NCI-H748 (cell line): ENCODE measurements around the gene USE1.
A peak's percentile ranks its signal among the peaks of the same experiment; 100 is the strongest.
"Not testable (repeated sequence)": the region's sequence is repeated elsewhere in the genome, so short reads cannot be mapped to it uniquely, and the experiment has no call there.

Experiments used
- DNase-seq: peaks from one replicate; lab custom pipeline; 2025; ENCODE audit not compliant: unreplicated experiment; lab: John Stamatoyannopoulos, UW

Gene USE1

DNA sequence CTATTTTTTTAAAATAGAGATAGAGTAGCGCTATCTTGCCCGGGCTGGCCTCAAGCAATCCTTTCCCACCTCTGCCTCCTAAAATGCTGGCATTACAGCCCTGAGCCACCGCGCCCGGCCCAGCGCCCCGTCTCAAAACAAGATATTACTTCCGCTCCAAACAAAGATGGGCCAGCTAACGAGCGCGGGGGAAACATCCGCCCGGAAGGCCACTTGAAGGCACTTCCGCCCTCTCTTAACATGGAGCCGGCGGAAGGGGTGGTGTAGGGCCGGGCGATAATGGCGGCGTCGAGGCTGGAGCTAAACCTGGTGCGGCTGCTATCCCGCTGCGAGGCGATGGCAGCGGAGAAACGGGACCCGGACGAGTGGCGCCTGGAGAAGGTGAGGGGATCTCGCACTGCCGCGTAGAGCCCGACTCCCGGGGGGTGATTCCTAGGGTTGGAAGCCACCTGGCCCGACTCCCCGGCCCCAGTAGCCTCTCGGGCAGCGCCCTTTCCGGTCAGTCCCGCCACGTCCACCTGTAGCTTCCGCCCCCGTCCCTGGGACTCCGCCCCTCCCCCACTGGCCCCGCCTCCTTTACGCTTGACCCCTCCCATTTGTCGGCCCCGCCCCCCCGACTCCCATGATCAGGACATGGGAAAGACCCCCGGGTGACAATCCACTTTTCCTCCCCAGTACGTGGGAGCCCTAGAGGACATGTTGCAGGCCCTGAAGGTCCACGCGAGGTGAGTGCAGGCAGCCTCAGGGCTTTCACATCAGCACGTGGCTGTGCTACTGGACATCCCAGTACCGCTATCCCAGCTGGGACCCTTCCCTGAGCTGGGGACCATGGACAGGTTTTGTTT lies at the start of gene USE1:
Gene USE1, plus strand, starts transcription at position 231 of the 845 bp plus-strand sequence. Its CDS starts 49 bp downstream, at position 280.
- DNase-seq: peak; percentile 92

- DNase-seq: no peak
Observed at GRCh38 chr19:17165715-17166114, 49.4 kb upstream of the USE1 start.

DNA sequence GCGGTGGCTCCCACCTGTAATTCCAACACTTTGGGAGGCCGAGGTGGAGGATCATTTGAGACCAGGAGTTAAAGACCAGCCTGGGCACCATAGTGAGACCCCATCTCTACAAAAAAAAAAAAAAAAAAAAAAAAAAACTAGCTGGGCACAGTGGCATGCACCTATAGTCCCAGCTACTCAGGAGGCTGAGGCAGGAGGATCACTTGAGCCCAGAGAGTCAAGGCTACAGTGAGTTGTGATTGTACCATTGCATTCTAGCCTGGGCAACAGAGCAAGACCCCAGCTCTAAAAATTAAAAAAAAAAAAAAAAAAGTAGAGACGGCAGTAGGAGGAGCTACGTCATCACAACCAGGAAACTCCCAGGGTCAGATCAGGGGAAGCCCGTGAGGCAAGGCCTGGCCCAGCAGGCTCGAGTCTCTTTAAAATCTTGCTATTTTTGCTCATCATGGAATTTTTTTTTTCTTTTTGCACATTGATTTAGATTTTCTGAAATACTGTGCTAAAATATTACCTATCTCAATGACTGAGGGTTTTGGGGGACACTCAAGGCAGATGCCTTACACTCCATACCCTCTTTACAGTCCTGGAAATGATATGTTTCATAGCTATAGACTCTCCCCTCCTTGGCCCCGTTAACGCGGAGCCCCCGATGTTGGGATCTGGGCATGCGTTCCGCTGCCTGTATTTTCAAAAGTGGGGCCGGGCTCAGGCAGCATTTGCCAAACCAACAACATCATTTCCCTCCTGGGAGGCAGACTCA lies 44.4 kb upstream of the USE1 start:
- no peak for DNase-seq

GRCh38 chr19:17171874-17172273 lies 43.3 kb upstream of the USE1 start:
- DNase-seq: no peak

DNA sequence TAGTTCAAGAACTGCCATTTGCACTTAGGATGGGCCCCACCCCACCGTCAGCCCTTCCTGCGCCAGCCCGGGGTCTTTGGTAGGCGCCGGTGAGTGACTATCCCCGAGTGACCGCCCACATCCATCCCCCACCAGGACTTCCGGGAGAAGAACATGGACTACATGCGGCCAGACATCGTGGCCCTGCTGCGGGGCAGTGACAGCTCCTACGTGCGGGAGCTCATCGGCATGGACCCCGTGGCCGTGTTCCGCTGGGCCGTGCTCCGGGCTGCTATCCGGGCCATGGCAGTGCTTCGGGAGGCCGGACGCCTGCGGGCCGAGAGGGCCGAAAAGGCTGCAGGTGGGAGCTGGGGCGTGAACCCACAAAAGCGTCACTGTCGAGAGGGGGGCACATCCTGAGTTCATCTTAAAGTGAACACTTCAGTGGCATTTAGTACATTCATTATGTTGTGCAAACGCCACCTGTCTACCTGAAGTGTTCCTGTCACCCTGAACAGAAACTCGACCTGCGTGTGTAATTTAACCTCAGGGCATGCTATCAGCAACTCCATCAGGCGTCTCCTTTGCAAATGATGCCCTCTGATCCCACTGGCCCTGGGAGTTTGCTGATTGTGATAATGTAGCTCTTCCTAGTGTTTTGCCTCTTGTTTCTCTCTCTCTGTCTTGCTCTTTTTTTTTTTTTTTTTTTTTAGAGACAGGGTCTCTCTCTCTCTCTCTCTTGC lies 42.4 kb upstream of the USE1 start:
- DNase-seq: no peak

GRCh38 chr19:17178291-17178690 lies 36.9 kb upstream of the USE1 start:
- DNase-seq: no peak

GRCh38 chr19:17180997-17181702 lies 34.0 kb upstream of the USE1 start:
- DNase-seq: no peak

GRCh38 chr19:17183271-17183761 lies 31.8 kb upstream of the USE1 start:
- no peak for DNase-seq

DNA sequence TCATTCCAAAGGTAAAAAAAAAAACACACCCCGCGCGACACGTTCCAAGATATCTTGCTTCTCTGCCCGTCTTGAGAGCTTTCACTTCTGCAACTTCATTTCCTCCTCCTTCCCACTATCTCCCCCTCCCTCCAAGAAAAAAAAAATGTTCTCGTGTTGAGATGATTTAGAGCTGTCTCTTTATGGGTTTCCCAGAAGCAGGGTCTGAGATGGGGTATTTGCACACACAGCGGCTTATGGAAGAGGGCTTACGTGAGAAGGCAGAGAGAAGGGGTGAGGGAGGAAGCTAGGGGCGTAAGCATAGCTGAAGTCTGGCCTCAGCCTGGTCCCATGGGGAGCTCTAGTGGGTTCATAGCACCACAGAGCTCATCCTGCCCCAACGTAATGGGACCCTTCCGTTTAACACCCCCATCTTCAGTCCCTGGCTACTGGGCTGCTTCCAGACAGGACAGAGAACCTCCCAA lies 31.3 kb upstream of the USE1 start:
- no peak for DNase-seq

- DNase-seq: no peak
Observed at GRCh38 chr19:17184371-17184841, 30.8 kb upstream of the USE1 start.

DNA sequence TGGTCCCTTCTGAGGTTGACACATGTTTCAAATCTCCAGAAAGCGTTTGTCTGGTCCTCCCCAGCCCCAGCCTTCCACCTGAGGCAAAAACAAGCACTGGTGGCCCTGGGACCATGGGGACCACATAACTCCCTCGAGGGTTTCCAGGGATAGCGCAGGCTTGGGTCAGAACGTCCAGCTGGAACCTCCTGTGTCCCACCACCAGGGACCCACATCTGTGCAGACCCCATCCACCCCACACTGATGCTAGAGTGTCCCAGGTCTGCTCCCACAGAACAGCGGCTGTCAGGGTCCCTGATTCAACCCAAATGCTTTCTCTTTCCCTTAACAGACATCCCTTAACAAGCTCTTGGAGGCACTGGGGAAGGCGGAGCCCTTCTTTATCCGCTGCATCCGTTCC lies 29.6 kb upstream of the USE1 start:
- no peak for DNase-seq

DNA sequence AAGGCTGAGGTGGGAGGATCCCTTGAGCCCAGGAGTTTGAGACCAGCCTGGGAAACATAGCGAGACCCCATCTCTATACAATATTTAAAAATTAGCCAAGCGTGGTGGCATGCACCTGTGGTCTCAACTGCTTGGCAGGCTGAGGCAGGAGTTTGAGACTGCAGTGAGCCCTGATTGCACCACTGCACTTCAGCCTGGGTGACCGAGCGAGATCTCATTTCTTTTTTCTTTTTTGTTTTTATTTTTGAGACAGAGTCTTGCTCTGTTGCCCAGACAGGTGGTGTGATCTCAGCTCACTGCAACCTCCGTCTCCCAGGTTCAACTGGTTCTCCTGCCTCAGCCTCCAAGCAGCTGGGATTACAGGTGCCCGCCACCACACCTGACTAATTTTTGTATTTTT lies 23.4 kb upstream of the USE1 start:
- not testable (repeated sequence) for DNase-seq

DNA sequence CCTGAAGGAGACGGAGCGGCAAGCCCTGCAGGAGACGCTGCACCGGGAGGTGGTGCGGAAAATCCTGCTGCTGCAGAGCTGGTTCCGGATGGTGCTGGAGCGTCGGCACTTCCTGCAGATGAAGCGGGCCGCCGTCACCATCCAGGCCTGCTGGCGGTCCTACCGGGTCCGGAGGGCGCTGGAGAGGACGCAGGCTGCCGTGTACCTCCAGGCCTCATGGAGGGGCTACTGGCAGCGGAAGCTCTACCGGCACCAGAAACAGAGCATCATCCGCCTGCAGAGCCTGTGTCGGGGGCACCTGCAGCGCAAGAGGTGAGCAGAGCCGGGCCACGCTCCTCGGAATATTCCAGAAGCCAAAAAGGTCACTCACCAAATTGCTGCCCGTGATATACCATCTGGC lies 22.4 kb upstream of the USE1 start:
- no peak for DNase-seq

DNA sequence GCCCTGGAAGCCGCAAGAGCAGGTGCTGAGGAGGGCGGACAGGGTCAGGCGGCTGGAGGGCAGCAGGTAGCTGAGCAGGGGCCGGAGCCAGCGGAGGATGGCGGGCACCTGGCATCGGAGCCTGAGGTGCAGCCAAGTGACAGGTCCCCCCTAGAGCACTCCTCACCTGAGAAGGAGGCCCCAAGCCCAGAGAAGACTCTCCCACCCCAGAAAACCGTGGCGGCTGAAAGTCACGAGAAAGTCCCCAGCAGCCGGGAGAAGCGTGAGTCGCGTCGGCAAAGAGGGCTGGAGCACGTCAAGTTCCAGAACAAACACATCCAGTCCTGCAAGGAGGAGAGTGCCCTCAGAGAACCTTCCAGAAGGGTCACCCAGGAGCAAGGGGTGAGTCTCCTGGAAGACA lies 20.5 kb upstream of the USE1 start:
- no peak for DNase-seq

DNA sequence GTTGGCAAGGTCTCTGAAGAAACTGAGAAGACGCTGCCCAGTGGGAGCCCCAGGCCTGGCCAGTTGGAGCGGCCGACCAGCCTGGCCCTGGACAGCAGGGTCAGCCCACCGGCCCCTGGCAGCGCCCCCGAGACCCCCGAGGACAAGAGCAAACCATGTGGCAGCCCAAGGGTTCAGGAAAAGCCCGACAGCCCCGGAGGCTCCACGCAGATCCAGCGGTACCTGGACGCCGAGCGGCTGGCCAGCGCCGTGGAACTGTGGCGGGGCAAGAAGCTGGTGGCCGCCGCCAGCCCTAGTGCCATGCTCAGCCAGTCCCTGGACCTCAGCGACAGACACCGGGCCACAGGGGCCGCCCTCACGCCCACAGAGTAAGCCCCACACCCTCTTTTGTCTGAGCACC lies 20.1 kb upstream of the USE1 start:
- no peak for DNase-seq

- no peak for DNase-seq
Observed at GRCh38 chr19:17196610-17197009, 18.5 kb upstream of the USE1 start.

- no peak for DNase-seq
Observed at GRCh38 chr19:17197666-17198065, 17.5 kb upstream of the USE1 start.

DNA sequence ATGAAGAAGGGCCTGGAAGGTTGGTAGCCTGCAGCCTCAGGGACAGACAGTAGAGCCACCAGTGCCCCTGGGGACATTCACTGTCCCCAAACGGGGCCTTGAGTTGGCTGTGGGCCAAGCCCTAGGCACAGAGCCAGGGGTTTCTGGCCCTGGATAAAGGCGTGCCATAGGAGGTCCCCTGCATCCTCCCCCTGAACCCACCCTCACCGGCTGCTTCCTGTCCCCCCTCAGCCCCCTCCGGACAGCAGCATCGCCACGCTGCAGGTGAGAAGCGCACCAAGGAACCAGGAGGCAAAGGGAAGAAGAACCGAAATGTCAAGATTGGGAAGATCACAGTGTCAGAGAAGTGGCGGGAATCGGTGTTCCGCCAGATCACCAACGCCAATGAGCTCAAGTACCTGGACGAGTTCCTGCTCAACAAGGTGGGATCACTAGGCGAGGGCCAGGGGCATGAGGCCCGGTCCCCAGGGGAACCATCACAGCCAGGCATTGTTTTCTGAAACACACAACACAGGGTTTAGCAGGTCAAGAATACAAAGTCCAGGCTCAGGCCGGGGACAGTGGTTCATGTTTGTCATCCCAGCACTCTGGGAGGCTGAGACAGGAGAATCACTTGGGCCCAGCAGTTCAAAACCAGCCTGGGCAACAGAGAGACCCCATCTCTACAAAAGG lies 14.6 kb upstream of the USE1 start:
- DNase-seq: no peak

- DNase-seq: no peak
Observed at GRCh38 chr19:17202249-17202648, 12.9 kb upstream of the USE1 start.

- no peak for DNase-seq
Observed at GRCh38 chr19:17202713-17203112, 12.4 kb upstream of the USE1 start.
